HG02571 (cell line): Measurements from ENCODE around the gene VIPR1.
A peak's percentile ranks its signal among the peaks of the same experiment; 100 is the strongest.

Experiments used
- ATAC-seq: cut with Tn5 transposase; IDR thresholded peaks from one replicate; pipeline ENCODE4 v1.9.1; 2021; ENCODE audit warnings: mild to moderate bottlenecking, moderate library complexity; ENCODE audit not compliant: unreplicated experiment

VIPR1 gene, protein sequence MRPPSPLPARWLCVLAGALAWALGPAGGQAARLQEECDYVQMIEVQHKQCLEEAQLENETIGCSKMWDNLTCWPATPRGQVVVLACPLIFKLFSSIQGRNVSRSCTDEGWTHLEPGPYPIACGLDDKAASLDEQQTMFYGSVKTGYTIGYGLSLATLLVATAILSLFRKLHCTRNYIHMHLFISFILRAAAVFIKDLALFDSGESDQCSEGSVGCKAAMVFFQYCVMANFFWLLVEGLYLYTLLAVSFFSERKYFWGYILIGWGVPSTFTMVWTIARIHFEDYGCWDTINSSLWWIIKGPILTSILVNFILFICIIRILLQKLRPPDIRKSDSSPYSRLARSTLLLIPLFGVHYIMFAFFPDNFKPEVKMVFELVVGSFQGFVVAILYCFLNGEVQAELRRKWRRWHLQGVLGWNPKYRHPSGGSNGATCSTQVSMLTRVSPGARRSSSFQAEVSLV

GRCh38 chr3:42502429-42503250 lies at the start of gene VIPR1:
TSS of gene VIPR1 (plus strand) at chr3:42502643. CDS start at chr3:42502736, 93 bp downstream.
- ATAC-seq = peak; percentile 94

DNA sequence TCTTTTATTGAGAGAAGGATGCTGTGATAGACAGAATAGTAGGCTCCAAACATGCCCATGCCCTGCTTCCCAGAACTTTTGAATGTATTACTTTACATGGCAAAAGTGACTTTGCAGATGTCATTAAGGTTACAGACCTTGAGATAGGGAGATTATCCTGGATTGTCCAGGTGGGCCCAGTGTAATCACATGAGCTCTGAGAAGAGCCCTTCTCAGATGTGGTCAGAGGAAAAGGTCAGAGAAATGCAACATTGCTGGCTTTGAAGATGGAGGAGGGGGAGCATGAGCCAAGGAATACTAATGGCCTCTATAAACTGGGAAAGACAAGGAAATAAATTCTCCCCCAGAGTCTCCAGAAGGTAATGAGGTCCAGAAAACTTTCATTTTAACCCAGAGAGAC lies 46.2 kb upstream of the VIPR1 start:
- ATAC-seq = no peak

DNA sequence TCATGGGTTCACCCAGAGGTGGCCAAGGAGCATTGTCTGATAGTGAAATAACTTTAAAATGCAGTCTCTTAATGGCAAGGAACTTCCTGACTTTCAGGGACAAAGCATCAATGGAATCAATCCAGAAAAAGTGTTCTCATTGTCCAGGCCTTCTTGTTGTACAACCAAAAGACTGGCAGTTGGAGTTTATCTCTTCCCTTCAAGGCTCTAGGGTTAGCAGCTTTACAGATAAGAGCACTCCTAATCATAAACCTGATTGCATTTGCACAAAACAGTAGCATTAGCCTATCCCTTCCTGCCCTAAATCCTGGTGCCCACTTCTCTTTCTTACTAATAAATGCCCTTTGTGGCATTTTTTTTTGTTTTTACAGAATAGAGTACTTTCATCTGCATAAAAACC lies 43.3 kb upstream of the VIPR1 start:
- no peak for ATAC-seq

DNA sequence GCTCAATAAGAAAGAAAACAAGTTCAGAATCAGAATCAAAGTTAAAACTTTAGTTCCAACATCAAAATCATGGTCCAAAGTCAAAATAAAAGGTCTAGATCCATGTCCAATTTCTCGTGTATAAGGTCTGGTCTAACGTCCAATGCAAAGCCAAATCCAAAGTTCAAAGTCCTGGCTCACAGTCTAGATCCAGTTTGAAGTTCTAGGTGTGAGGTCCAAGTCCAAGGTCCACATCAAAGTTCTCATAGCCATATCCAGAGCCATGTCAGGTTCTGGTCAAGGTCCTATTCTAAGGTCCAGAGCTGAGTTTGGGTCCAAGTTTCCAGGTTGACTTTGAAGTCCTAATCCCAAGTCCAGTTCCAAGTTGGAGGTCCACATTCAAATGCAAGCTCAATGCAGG lies 40.7 kb upstream of the VIPR1 start:
- ATAC-seq = no peak

GRCh38 chr3:42463093-42463492 lies 39.4 kb upstream of the VIPR1 start:
- no peak for ATAC-seq

- no peak for ATAC-seq
These were observed 34.3 kb upstream of the VIPR1 start for GRCh38 chr3:42468111-42468510.

DNA sequence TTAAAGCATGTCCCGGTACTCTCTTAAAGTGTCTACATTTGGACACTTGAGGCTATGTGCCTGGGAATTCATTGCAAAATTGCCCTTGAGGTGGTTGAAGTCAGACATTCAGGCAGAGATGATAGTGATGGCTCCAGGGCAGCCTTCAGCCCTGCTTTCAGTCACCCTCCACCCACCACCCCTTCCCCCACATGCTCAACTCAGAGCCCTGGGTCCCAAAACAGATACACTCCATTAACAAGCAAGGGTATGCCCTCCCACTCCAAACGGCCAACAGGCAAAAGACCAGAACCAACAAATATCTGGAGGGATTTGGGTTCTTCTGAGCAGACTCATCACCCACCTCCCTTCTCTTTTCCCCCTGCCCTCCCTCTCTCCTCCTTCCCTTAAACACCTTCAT lies 29.9 kb upstream of the VIPR1 start:
- ATAC-seq = no peak

DNA sequence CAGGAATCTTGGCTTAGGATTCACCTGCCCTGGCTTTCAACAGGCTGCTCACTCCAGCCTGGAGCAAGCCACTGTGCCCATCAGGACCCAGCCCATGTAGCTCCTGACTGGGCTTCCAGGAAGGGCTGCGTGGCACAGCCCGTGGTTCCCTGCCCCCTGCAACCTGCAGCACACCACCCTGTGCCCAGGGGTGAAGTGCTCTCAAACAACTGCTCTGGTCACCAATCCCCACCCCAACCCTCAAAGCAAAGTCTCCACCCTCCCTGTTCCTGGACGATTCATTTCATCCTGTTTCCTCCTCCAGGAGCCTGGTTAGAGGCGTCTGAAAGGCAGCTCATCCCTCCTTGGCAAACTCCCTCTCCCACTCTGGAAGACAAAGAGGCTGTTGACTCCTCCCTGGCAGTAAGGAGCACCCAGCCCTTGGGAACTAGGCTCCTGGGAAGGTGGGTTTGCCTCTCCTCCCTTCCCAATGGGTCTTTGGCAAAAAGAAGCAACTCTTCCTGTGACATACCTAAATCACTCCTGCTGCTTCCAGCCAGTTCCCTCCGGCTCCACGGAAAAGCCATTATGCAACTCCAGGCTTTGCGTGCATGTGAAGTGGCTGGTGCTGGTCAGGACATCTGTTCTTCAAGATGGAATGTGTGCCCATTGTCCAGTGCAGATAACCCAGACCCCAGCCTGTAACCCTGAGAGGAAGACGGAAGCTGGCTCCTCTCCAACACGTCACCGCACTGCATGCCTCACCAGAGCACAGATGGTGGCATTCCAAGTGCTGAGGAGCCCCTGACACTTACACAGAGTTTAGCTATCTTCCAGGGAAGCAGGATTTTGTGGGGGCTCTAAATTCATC lies 29.1 kb upstream of the VIPR1 start:
- ATAC-seq = no peak

DNA sequence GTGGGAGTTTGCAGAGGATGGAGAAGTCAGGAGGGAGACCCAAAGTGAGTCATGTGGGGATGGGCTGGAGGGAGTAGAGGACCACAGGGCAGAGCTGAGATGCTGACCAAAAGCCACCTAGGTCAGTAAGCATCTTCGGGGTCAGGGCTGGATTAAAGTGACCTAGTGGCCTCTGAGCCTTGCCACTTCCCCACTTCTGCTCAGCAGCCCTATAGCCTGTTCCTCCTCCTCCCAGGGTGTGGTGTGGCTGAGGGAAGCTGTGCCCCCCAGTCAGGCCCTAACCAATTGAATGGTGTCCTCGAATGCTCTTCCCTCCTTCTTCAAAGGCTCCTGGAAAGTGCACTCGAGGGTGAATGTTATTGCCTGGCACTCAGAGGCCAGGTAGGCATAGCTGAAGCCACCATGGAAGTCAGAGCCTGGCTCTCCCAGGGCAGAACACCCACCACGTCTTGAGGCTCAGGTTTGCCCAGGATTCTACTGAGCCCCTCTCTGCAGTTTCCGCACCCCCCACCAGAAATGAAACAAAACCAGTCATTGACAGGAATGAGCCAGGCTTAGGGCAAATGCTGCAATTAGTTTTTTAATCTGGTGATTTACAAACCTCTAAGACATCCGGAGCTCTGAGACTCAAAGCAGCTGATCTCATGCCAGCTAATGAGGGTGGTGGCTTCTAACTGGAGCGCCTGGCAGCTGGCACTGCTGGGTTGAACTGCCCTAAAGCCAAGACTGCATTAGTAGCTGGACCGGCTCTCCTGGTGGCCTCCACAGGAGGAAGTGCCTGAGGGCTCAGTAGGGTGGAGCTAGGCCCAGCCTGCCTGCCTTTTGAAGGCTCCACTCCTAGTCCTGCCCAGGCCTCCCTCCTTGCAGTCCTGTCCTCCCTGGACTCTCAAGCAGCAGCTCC lies 26.0 kb upstream of the VIPR1 start:
- ATAC-seq = no peak

GRCh38 chr3:42477696-42478095 lies 24.7 kb upstream of the VIPR1 start:
- no peak for ATAC-seq

GRCh38 chr3:42478830-42479229 lies 23.6 kb upstream of the VIPR1 start:
- no peak for ATAC-seq

GRCh38 chr3:42486814-42487565 lies 15.5 kb upstream of the VIPR1 start:
- no peak for ATAC-seq

DNA sequence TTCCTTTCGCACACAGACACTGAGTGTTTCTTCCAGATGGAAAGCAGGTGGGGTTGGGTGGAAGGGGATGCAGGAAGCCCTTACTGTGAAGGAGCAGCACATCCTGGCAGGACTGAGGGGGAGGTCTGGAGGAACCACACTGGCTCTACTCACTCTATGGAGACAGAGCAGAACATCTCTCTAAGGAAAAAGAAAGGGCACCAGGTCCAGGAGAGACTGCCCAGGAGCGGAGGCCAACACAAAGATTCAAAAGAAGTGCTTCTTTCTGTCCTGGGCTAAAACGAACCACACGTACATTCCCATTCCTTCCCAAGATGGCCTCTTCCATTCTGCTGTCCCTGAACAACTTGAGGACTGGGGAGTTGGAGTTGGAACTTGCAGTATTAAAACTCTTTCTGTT lies 13.8 kb upstream of the VIPR1 start:
- ATAC-seq = no peak

DNA sequence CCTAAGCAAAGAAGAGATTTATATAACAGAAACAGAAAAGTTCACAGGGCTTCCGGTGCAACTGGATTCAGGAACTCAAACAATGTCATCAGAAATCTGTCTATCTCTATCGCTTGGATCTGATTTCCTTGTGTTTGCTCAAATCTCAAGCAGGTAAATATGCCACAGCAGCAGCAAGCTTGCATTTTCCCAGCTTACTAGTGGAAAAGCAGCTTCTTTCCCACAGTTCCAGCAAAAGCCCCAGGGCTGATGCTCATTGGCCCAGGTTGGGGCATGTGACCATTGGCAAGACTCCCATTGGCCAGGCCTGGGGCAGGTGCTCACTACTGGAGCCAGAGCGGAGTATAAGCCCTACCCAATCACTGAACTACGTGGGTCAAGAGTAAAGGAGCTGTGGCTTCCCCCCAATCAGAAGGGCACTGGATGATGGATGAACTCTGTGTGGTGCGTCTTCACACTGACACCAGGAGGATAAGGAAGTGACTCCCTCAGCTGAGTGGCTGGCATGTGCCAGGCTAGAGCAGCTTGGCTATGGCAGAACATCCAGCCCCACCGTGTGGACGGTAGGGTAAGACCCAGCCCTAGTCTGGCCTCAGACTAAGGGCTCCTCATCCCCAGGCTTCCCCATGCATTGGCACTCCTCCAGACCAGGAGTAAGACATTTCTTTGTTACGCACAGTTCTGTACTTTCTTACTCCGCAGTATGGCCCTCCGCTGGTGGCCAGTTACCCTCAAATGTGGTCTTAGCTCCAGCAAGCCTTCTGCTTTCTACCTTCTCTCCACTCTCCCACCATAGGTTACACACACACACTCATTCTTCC lies 13.1 kb upstream of the VIPR1 start:
- ATAC-seq = no peak

- ATAC-seq = peak; percentile 6
These were observed 12.6 kb upstream of the VIPR1 start for GRCh38 chr3:42489937-42490227.

GRCh38 chr3:42490243-42490642 lies 12.2 kb upstream of the VIPR1 start:
- ATAC-seq = peak; percentile 97

- ATAC-seq = no peak
These were observed 10.4 kb upstream of the VIPR1 start for GRCh38 chr3:42491881-42492507.

DNA sequence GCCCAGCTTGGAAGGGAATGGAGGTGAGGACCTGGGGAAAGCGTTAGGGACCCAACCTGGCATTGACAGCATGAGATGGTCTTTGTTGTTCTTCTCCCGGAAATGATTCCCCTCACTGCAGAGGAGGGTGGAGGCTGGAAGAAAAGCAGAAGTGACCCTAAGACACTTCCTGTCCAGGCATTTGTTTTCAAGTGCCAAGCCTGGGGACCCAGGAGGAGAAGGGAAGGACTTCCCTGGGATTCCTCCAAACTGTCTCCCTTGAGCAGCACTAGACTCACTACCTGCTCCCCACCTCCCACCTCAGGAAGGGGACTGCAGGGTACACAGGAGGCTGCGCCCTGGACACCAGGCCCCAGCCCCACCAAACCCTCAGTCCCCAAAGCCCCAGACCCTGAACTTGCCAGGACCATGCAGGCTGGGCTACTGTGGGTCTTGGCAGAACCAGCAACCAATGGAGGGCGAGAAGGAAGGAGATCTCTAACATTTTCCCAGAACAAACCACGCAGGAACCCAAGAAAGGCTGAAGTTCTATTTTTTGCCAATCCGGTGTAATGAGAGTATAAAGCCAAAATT lies 9.8 kb upstream of the VIPR1 start:
- no peak for ATAC-seq
